ENCODE results near the gene POLR1H.

POLR1H gene

DNA sequence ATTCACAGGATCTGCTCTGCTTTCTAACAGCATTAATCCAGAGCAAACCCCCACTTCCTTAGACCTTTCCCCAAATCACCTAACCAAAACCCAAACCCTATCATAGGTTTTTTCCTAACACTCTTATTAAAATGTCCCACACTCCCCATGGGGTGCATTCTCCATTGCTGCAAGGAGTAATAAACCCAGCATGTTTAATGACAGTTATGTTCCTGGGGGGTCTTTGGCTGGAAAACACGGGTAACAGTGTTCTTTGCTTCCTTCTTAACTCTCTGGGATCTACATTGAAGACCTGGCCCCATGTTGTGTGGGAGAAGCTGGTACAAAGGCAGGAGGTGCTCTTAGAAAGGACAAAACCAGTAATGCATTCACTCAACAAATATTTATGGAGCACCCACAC is 35.8 kb downstream of the POLR1H start:
- Histone ChIP-seq H3K4me2 (ENCODE audit: low read depth, low read length, poor library complexity, severe bottlenecking) (no peak overlapping the region), H3K79me2 (ENCODE audit: insufficient read depth, low read length) (no peaks in the 10 kb centered on the region), H4K20me1 (ENCODE audit: low read depth, low read length) (no peaks in the 10 kb centered on the region), H3K9ac (ENCODE audit: low read length) (no peak overlapping the region), H3K36me3 (ENCODE audit: low read length) (no peaks in the 10 kb centered on the region), H3K4me3 (ENCODE audit: insufficient read depth, low read length, poor library complexity, severe bottlenecking) (no peak overlapping the region), H2AFZ (ENCODE audit: low read depth, low read length, severe bottlenecking) (no peak overlapping the region), H3K27ac (ENCODE audit: low read depth, low read length) (no peak overlapping the region), H3K9me3 (ENCODE audit: insufficient read depth, low read length) (no peaks in the 10 kb centered on the region), H3F3A (ENCODE audit: insufficient read depth) (no peaks in the 10 kb centered on the region), H3K9me2 (replicated peaks; ENCODE audit: insufficient read depth, low read length) (no peaks in the 10 kb centered on the region), H3K27me3 (ENCODE audit: low read length) (no peaks in the 10 kb centered on the region)
- TF ChIP-seq, protein P1, sequence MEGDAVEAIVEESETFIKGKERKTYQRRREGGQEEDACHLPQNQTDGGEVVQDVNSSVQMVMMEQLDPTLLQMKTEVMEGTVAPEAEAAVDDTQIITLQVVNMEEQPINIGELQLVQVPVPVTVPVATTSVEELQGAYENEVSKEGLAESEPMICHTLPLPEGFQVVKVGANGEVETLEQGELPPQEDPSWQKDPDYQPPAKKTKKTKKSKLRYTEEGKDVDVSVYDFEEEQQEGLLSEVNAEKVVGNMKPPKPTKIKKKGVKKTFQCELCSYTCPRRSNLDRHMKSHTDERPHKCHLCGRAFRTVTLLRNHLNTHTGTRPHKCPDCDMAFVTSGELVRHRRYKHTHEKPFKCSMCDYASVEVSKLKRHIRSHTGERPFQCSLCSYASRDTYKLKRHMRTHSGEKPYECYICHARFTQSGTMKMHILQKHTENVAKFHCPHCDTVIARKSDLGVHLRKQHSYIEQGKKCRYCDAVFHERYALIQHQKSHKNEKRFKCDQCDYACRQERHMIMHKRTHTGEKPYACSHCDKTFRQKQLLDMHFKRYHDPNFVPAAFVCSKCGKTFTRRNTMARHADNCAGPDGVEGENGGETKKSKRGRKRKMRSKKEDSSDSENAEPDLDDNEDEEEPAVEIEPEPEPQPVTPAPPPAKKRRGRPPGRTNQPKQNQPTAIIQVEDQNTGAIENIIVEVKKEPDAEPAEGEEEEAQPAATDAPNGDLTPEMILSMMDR (IDR thresholded peaks at IDR 0.05; ENCODE audit: insufficient read depth, low read length, poor library complexity, severe bottlenecking): no peak
- TF ChIP-seq EZH2phosphoT487 (conservative IDR thresholded peaks at IDR 0.05; ENCODE audit: low read length): no peak

DNA sequence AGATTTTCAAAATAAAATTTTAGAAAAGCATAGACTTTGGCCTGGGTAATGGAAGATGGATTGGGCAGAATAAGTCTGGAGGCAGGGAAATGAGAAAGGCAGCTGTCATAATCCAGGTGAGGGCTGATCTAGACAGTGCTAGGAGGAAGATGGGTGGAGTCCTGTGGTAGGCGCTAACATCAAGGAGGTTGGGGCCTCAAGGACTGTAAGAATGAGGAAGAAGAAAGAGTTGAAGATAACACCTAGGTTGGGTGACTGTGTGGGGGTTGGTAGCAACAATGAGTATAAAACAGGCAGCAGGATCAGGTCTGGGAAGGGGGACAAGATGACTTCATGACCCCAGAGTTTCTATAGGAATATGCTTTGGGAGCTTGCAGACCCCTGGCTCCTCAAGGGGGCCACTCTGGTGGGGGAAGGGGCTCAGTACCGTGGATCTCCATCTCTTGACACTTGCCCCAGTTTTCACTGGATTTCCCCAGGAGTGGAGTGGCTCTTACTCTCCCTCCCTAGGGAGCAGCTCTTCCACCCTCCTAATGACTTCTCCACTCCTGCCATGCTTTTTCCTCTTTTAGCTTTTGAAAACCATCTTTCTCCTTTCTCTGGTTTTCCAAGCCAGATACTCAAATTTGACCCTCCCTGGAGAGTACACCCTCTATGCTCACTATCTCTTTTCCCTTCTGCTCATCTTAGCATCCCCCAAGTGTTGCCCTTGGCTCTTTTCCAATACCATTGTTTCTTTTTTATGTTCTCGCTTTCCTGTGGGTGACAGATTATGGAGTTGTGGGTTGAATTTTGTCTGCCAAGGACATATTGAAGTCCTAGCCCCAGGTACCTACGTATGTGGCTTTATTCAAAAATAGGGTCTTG is 37.1 kb downstream of the POLR1H start:
- H3K9me2 ChIP-seq (replicated peaks; ENCODE audit: insufficient read depth, low read length): no peaks in the 10 kb centered on the region
- H3K79me2 ChIP-seq (ENCODE audit: insufficient read depth, low read length): no peaks in the 10 kb centered on the region
- TF ChIP-seq EZH2phosphoT487 (conservative IDR thresholded peaks at IDR 0.05; ENCODE audit: low read length): no peak
- TF ChIP-seq, protein P1 (IDR thresholded peaks at IDR 0.05; ENCODE audit: insufficient read depth, low read length, poor library complexity, severe bottlenecking): no peak
- H3K9ac ChIP-seq (ENCODE audit: low read length): no peak overlapping the region
- no peak overlapping the region for H3K27ac ChIP-seq (ENCODE audit: low read depth, low read length)
- no peaks in the 10 kb centered on the region for H3K27me3 ChIP-seq (ENCODE audit: low read length)
- no peak overlapping the region for H2AFZ ChIP-seq (ENCODE audit: low read depth, low read length, severe bottlenecking)
- peaks cover 5% of the 10 kb centered on the region for H3F3A ChIP-seq (ENCODE audit: insufficient read depth)
- no peaks in the 10 kb centered on the region for H3K9me3 ChIP-seq (ENCODE audit: insufficient read depth, low read length)
- H3K4me2 ChIP-seq (ENCODE audit: low read depth, low read length, poor library complexity, severe bottlenecking): no peak overlapping the region
- H4K20me1 ChIP-seq (ENCODE audit: low read depth, low read length): no peaks in the 10 kb centered on the region
- no peak overlapping the region for H3K4me3 ChIP-seq (ENCODE audit: insufficient read depth, low read length, poor library complexity, severe bottlenecking)
- H3K36me3 ChIP-seq (ENCODE audit: low read length): no peaks in the 10 kb centered on the region

DNA sequence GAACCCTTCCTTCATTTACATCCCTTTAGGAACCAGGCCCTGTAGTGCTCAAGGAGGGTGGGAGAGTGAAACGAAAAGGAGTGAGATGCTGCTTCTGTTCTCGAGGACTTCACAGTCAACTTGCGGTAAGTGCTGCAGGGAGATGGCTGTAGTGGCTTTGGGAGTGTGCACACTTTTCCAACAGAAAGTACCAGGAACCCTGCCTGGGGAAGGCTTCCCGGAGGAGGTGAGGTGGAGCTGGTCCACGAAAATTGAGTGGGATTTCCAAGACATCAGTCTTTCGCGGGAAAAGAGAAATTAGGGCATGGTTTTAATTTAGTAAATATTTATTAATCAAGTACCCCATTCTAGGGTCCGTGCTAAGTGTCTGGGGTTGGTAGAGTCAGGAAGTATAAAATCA is 39.1 kb downstream of the POLR1H start:
- Histone ChIP-seq H3K4me2 (ENCODE audit: low read depth, low read length, poor library complexity, severe bottlenecking) (no peak overlapping the region), H2AFZ (ENCODE audit: low read depth, low read length, severe bottlenecking) (no peak overlapping the region)

More for the DNA sequence above, 39.1 kb downstream of the POLR1H start:
- Histone ChIP-seq H3K9me3 (ENCODE audit: insufficient read depth, low read length) (no peaks in the 10 kb centered on the region), H3K36me3 (ENCODE audit: low read length) (no peaks in the 10 kb centered on the region), H3K4me3 (ENCODE audit: insufficient read depth, low read length, poor library complexity, severe bottlenecking) (no peak overlapping the region), H3K9me2 (replicated peaks; ENCODE audit: insufficient read depth, low read length) (no peaks in the 10 kb centered on the region), H3K27ac (ENCODE audit: low read depth, low read length) (no peak overlapping the region), H3F3A (ENCODE audit: insufficient read depth) (peaks cover 5% of the 10 kb centered on the region), H4K20me1 (ENCODE audit: low read depth, low read length) (no peaks in the 10 kb centered on the region), H3K9ac (ENCODE audit: low read length) (no peak overlapping the region), H3K27me3 (ENCODE audit: low read length) (no peaks in the 10 kb centered on the region), H3K79me2 (ENCODE audit: insufficient read depth, low read length) (no peaks in the 10 kb centered on the region)
- TF ChIP-seq, protein P1 (IDR thresholded peaks at IDR 0.05; ENCODE audit: insufficient read depth, low read length, poor library complexity, severe bottlenecking): no peak
- TF ChIP-seq EZH2phosphoT487 (conservative IDR thresholded peaks at IDR 0.05; ENCODE audit: low read length): no peak

Data from SU-DHL-6 (cell line).